GM21526 (cell line): ENCODE data around the gene ERC1.
"Not testable (repeated sequence)": the region's sequence is repeated elsewhere in the genome, so short reads cannot be mapped to it uniquely, and the experiment has no call there.

Source experiments
- ATAC-seq: cut with Tn5 transposase; IDR thresholded peaks from one replicate; pipeline ENCODE4 v1.9.1; 2021; ENCODE audit warnings: moderate library complexity; ENCODE audit not compliant: unreplicated experiment, low FRiP score

The ERC1 gene

GRCh38 chr12:1213205-1213604 is 222.2 kb downstream of the ERC1 start:
- ATAC-seq: no peak

DNA sequence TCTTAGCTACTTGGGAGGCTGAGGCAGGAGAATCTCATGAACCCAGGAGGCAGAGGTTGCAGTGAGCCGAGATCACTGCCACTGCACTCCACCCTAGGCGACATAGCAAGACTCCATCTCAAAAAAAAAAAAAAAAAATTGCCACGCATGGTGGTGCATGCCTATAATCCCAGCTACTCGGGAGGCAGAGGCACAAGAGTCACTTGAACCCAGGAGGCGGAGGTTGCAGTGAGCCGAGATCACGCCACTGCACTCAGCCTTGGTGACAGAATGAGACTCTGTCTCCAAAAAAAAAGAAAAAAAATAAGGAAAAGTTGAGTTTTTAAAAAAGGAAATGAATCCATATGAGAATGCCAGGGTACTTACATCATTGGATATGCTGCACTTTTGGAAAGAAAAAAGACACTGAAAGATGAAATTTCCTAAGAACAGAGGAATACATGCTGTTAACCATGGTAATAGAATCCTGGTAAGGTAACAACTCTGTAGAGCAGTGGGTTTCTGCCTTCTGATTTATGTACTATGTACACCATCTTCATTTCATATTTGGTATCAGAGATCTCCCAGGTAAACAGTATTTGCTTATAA is 222.7 kb downstream of the ERC1 start:
- ATAC-seq: no peak

- no peak for ATAC-seq
These were observed 225.5 kb downstream of the ERC1 start for GRCh38 chr12:1216560-1216959.

GRCh38 chr12:1217191-1217949 is 226.3 kb downstream of the ERC1 start:
- no peak for ATAC-seq

GRCh38 chr12:1218369-1218768 is 227.3 kb downstream of the ERC1 start:
- ATAC-seq: no peak

DNA sequence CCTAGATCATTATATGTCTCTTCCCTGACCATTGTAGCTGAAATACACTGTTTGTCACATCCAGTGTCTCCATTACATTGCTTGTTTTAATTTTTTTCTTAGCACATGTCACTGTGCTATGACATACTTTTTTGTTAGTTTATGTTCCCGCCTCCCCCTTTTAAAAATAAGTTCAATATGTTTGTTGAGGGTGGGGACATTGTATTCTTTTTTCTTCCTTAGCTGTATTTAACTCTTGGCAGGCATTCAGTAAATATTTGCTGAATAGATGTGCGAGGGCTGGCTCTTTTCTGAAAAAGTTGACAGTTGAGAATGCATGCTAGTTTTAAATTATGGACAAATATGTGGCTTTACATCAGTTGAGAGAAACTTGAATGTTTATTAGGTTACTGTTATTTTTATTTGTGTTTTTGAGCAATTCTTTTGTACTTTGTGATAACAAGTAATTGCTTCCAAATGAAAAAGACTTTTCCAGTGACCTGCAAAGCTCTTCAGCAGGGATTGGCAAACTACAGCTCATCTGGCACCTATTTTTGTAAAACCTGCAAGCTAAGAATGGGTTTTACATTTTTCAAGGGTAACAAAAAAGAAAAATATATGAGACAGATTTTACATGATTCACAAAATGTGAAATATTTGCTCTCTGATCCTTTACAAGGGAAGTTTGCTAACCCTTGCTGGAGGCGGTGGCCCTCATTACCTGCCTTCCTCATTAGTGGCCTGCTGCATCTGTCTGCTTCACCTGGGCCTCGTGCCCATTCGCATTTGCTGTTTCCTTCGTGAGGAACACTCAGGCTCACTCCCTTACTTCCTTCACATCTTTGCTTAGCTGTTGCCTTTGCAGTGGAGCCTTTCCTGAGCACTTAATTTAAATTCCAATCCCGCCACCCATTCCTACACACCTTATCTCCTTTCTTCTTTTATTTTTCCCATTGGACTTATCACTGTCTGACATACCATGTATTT is 229.4 kb downstream of the ERC1 start:
- no peak for ATAC-seq

- ATAC-seq: no peak
These were observed 232.0 kb downstream of the ERC1 start for GRCh38 chr12:1222858-1223639.

- no peak for ATAC-seq
These were observed 235.9 kb downstream of the ERC1 start for GRCh38 chr12:1226951-1227350.

GRCh38 chr12:1234073-1234472 is 243.1 kb downstream of the ERC1 start:
- no peak for ATAC-seq

DNA sequence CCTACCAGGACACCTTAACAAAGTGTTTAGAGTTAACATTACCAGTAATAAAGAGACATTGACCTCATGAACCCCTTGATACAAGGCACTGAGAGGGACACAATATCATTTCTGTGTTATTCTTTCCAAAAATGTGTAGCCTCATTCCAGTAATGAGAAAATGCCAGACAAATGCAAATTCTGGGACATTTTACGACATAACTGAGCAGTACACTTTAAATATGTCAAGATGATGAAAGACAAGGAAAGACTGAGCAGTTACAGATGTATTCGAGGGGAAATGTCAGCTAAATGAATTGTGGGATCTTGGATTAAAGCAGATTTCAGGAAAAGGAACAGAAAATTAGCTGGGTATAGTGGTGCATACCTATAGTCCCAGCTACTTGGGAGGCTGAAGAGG is 255.6 kb downstream of the ERC1 start:
- no peak for ATAC-seq

DNA sequence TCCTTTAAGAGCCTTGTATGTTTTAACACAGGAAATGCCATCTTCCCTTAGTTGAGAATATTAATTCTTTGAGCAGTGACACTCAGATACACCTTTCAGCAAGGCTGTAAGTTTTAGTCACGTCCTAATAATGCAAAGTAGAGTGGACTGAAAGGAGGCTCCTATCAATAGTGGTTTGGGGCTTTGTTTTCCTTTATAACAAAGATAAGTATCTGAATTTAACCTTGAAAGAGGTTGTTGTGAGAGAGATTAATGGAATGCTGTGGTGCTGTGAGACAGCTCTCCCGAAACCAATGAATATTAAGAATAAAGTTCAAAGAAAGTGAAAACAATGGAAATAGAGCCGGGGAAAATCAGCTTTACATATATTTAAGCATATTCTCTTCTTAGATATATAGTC is 259.6 kb downstream of the ERC1 start:
- ATAC-seq: no peak

DNA sequence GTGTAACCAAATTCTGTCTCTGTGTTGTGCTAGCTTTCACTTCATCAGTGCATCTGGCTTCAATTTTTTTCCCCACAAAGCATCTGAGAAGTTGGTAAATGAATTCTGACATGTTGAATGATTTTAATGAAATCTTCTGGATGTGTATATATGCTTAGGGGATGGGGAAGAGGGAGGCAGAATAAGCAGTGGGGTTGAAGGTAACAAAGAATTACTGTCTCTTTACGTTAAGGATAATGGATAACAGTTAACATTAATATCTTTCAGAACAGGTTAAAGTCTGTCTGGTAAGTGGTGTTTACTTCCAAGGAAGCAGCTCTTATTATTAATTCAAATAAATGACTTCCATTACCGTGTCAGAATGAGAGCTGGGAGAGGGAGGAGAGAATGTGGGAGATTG is 261.7 kb downstream of the ERC1 start:
- no peak for ATAC-seq

GRCh38 chr12:1255125-1255524 is 264.1 kb downstream of the ERC1 start:
- not testable (repeated sequence) for ATAC-seq

- ATAC-seq: not testable (repeated sequence)
These were observed 264.8 kb downstream of the ERC1 start for GRCh38 chr12:1255854-1256253.

DNA sequence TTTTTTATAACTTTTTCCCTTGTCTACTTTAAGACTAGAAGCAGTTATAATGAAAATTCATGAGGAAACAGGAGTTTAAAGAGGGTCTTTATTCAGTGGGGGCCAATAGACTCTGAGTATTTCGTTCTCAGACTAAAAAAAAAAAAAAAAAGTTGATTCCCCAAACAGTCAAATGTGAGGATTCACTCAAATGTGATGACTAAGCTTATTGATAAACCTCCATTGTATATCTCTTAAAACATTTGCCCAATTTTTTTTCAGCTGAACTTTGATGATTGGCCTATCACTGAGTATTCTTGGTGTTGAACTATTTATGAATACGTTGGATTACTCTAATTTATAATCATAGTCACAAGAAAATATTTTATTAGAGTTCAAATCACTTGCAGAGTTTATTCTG is 265.3 kb downstream of the ERC1 start:
- no peak for ATAC-seq

DNA sequence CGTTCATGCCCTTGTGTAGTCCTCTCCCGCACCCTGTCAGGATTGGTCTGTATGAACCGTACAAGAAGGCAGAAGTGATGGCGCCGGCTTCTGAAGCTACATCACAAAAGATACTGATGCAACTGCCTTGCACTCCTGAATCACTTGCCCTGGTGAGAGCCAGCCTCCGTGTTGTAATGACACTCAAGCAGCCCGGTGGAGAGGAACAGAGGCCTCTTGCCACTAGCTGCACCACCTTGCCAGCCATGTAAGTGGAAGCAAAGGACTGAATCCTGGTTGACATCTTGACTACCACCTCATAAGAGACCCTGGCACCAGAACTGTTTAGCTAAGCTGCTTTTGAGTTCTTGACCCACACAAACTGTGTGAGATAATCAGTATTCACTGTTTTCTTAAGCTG is 266.0 kb downstream of the ERC1 start:
- no peak for ATAC-seq

DNA sequence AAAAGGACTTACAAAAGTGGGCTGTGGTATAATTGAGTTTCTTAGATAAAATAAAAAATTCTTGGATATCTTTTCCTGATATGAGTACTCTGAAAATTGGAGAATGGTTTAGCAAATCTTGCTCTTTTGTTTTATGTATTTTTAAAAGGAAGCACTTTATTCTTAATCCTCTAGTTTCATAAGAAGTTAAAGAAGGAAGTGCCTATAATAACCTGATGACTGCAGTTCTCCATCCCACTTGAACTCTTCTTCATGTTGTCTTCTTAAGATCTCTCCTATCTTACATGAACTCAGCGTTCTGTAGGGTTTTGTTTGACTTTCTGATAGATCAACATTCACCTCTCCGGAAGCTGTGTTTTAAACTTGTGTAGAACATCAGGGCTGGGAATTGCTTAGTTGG is 271.0 kb downstream of the ERC1 start:
- no peak for ATAC-seq

GRCh38 chr12:1267243-1267642 is 276.2 kb downstream of the ERC1 start:
- no peak for ATAC-seq

DNA sequence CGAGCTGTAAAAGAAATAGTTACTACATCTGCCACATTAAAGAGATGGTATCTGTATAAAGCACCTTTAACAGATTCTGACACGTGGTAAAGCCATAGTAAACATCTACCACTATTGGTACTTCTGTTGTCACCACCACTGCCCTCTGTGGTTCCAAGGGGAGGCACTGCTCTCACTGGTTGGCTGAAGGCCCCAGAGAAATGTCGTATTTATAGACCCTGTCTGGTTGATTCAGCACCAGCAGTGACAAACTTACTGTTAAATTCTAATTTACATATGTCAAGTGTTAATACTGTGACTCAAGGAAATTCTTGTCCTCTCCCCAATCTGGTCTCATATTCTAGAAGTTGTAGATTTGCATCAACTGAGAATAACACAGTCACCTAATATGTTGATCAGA is 281.1 kb downstream of the ERC1 start:
- ATAC-seq: no peak

GRCh38 chr12:1273051-1273450 is 282.0 kb downstream of the ERC1 start:
- ATAC-seq: no peak

DNA sequence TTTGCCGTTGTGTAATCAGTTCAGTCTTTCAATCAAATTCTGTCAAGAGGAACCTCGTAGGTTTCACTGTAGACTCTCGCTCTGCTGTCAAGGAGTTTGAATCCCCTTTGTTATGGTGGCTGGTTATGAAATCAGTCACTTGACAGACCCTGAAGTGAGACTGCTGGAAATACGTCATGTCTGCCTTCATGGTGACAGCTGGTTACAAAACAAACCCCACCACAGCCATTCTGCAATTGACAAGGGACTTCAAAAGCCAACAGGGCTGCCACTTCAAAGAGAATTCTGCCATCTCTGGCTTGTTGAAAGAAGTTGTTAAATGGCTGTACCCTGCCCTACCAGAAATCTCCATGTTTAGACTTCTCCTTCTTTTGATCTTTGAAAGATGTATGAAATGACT is 286.9 kb downstream of the ERC1 start:
- no peak for ATAC-seq
